Heart left ventricle (tissue), 16 donors: ENCODE results near the gene HPRT1. TPM values are rescaled to one million over a fixed set of nuclear protein-coding genes. Genes with fewer than 3 reads are reported as not detected.

Experiments used
- ATAC-seq, 4 donors: fragments of 200-7000 bp; cut with Tn5 transposase; one replicate each; pipeline ENCODE4 v1.9.1; 2020 to 2022; ENCODE audit warnings: moderate library complexity in 4 of 4, mild to moderate bottlenecking in 3 of 4, moderate number of reproducible peaks in 1 of 4
- DNase-seq, 5 donors: peaks; one replicate each; pipeline ENCODE4 v3.0.0-alpha.2; 2020
- H3K27ac ChIP-seq, 12 donors: fragments of 200-600 bp; sonication (generic) in 4 of 12; one replicate each; pipeline versions ENCODE4 v1.5.0 to v1.8.0; 2016 to 2022; ENCODE audit warnings: mild to moderate bottlenecking in 2 of 12
- H3K27me3 ChIP-seq, 9 donors: fragments of 200-600 bp; sonication (generic) in 2 of 9; one replicate each; pipeline versions ENCODE4 v1.5.1 to v1.8.0; 2016 to 2022; ENCODE audit warnings: mild to moderate bottlenecking in 3 of 9
- H3K36me3 ChIP-seq, 9 donors: fragments of 200-600 bp; sonication (generic) in 2 of 9; one replicate each; pipeline versions ENCODE4 v1.5.0 to v1.8.0; 2018 to 2022; ENCODE audit warnings: mild to moderate bottlenecking in 2 of 9
- H3K4me1 ChIP-seq, 12 donors: fragments of 200-600 bp; sonication (generic) in 4 of 12; one replicate each; pipeline versions ENCODE4 v1.5.0 to v1.8.0; 2016 to 2022; ENCODE audit warnings: mild to moderate bottlenecking in 3 of 12
- H3K4me3 ChIP-seq, 12 donors: fragments of 200-600 bp; sonication (generic) in 4 of 12; one replicate each; pipeline versions ENCODE4 v1.5.0 to v1.8.0; 2017 to 2022; ENCODE audit warnings: mild to moderate bottlenecking in 9 of 12, moderate library complexity in 4 of 12
- H3K9me3 ChIP-seq, 12 donors: fragments of 200-600 bp; sonication (generic) in 4 of 12; one replicate each; pipeline versions ENCODE4 v1.5.0 to v1.8.0; 2016 to 2022; ENCODE audit warnings: mild to moderate bottlenecking in 1 of 12
- CTCF ChIP-seq, 12 donors: fragments of 200-600 bp; sonication (generic) in 4 of 12; IDR thresholded peaks; one replicate each; pipeline versions ENCODE4 v1.5.0 to v1.8.0; 2018 to 2022; ENCODE audit warnings: antibody characterized with exemption in 12 of 12, mild to moderate bottlenecking in 5 of 12
- POLR2A ChIP-seq, 2 donors: fragments of 450-650 bp; IDR thresholded peaks; one replicate each; pipeline ENCODE4 v1.6.1; 2017; ENCODE audit warnings: antibody characterized with exemption in 2 of 2, mild to moderate bottlenecking in 2 of 2, moderate library complexity in 2 of 2
- WGBS, 4 donors: extraction: QIAGEN DNeasy Blood & Tissue Kit in 2 of 4; methylation state at CpG; one replicate each; pipeline versions ENCODE4 v1.1.5 to v1.1.7; 2013 to 2018; 5-methylcytosine and 5-hydroxymethylcytosine counted together
- intact Hi-C, 10 donors: fragments of 100-400 bp; cut with DNase I; formaldehyde crosslinking; loops; one replicate each; pipeline versions ENCODE4 v1.11.1 to v1.14.2; 2022
- polyA plus RNA-seq, 2 donors: library from polyadenylated mRNA; stranded (reverse); fragments of 200-250 nt; gene quantifications; one replicate each; pipeline ENCODE4 v1.2.3, GENCODE V29; 2013
- total RNA-seq, 9 donors: library from RNA; depleted of rRNA in 2 of 9; stranded (reverse); fragments of >200 nt in 2 of 9; fragmentation: NEBNext Ultra II Directional in 3 of 9; extraction: Animal tissue kit (Norgen Biotek cat#: 25700) in 3 of 9; gene quantifications; one replicate each; pipeline versions ENCODE4 v1.1.0 to v1.2.4, GENCODE V29; 2016 to 2023
- donor health status: ischemic (EF 13 %, LVEDD 7.1; RV severe dilation, severe dysfunction).
- donor health status: healthy with polysubstance abuse.
- donor health status: DM: no; HTN: yes; CAD: no.
- donor health status: DM: no; HTN: no; CAD: no.
- donor health status: ischemic (EF 25% LVEDD 6.9; RV normal size, moderate dysfunction).
- donor health status: ischemic (EF 25% LVEDD 5.7; RV mildly dilated, moderate dysfunction).
- donor health status: healthy.
- donor health status: DM: yes; HTN: yes; CAD: no.
- donor health status: ischemic (EF 35%, LVEDD 5.7; RV mildly dilated, moderate dysfunction).
- donor health status: nonischemic (EF 11% LVEDD 7.7; RV severe dilation, severe dysfunction).
- donor health status: DM: yes; HTN: yes; CAD: no.
- donor health status: PGD.
- donor health status: ischemic (EF 29% LVEDD 5.4; RV normal size, mild dysfunction).
- donor health status: nonischemic (EF 23%, LVEDD 6.1; RV moderate dilation, normal function).

HPRT1 gene
- total and polyA plus RNA-seq, 11 donors, result 9.2 to 35.1 (median 25.6) TPM

GRCh38 chrX:134526399-134526798, 66.4 kb downstream of the HPRT1 start:
- peaks cover 0 to 5% (median 0%) of the 10 kb centered on the region in 9 donors for H3K27me3 ChIP-seq
- ATAC-seq, result no peak
- no peak for TF ChIP-seq POLR2A (IDR thresholded peaks at IDR 0.05)
- no peak for TF ChIP-seq CTCF (IDR thresholded peaks at IDR 0.05)
- 88 to 100% (median 92%) methylated on average over 5 of the region's 5 CpGs for WGBS, 4 donors
- no peaks in the 10 kb centered on the region for H3K36me3 ChIP-seq
- intact Hi-C loops, result loop anchor here in 1 of 10 donors (10.0 kb wide), 1 partner anchor 228 kb away; no protein-coding TSS in a partner anchor
- H3K9me3 ChIP-seq, result no peaks in the 10 kb centered on the region
- H3K27ac ChIP-seq, result no peak overlapping the region
- no peak for DNase-seq
- H3K4me1 ChIP-seq, result peaks cover 0 to 6% (median 0%) of the 10 kb centered on the region in 12 donors
- no peak overlapping the region for H3K4me3 ChIP-seq

- Histone ChIP-seq H3K27ac (no peak overlapping the region), H3K27me3 (peaks cover 0 to 5% (median 0%) of the 10 kb centered on the region in 9 donors), H3K4me1 (peaks cover 0 to 6% (median 0%) of the 10 kb centered on the region in 12 donors), H3K9me3 (no peaks in the 10 kb centered on the region), H3K4me3 (no peak overlapping the region), H3K36me3 (no peaks in the 10 kb centered on the region)
- TF ChIP-seq POLR2A (IDR thresholded peaks at IDR 0.05) (no peak), CTCF (IDR thresholded peaks at IDR 0.05) (no peak)
- DNase-seq (no peak), ATAC-seq (no peak)
- intact Hi-C loops, result loop anchor here in 1 of 10 donors (10.0 kb wide), 1 partner anchor 226 kb away; no protein-coding TSS in a partner anchor
- WGBS, 4 donors, result 28 to 50% (median 39%) methylated on average over 3 of the region's 3 CpGs
Measured at GRCh38 chrX:134528960-134529359, 69.0 kb downstream of the HPRT1 start.

GRCh38 chrX:134529481-134529880, 69.5 kb downstream of the HPRT1 start:
- no peak overlapping the region for H3K4me3 ChIP-seq
- DNase-seq (no peak), ATAC-seq (no peak)
- peaks cover 0 to 6% (median 0%) of the 10 kb centered on the region in 12 donors for H3K4me1 ChIP-seq
- H3K27me3 ChIP-seq, result peaks cover 0 to 5% (median 0%) of the 10 kb centered on the region in 9 donors
- no peaks in the 10 kb centered on the region for H3K36me3 ChIP-seq
- no peaks in the 10 kb centered on the region for H3K9me3 ChIP-seq
- intact Hi-C loops, result loop anchor here in 1 of 10 donors (10.0 kb wide), 1 partner anchor 225 kb away; no protein-coding TSS in a partner anchor
- no peak overlapping the region for H3K27ac ChIP-seq
- no peak for TF ChIP-seq POLR2A (IDR thresholded peaks at IDR 0.05)
- TF ChIP-seq CTCF (IDR thresholded peaks at IDR 0.05), result no peak
- 86 to 94% (median 90%) methylated on average over 6 of the region's 6 CpGs for WGBS, 4 donors

- no peaks in the 10 kb centered on the region for H3K36me3 ChIP-seq
- H3K4me3 ChIP-seq, result no peak overlapping the region
- no peaks in the 10 kb centered on the region for H3K9me3 ChIP-seq
- no peak overlapping the region for H3K27ac ChIP-seq
- no peak for ATAC-seq
- H3K27me3 ChIP-seq, result peaks cover 0 to 5% (median 0%) of the 10 kb centered on the region in 9 donors
- TF ChIP-seq CTCF (IDR thresholded peaks at IDR 0.05), result no peak
- no peak for TF ChIP-seq POLR2A (IDR thresholded peaks at IDR 0.05)
- H3K4me1 ChIP-seq, result peaks cover 0 to 6% (median 0%) of the 10 kb centered on the region in 12 donors
- intact Hi-C loops, result no loop called here
- DNase-seq, result no peak
- 82 to 95% (median 91%) methylated on average over 7 of the region's 7 CpGs for WGBS, 4 donors
Measured at GRCh38 chrX:134530845-134531244, 70.9 kb downstream of the HPRT1 start.
